ENCODE results near the gene DISC1. TPM values are rescaled to one million over a fixed set of nuclear protein-coding genes. Genes with fewer than 3 reads are reported as not detected.
"Not testable (repeated sequence)": the region's sequence is repeated elsewhere in the genome, so short reads cannot be mapped to it uniquely, and the experiment has no call there.

DISC1 gene
- total RNA-seq, 4 donors from 2014 or later: 9.6 to 27.9 (median 13.0) TPM

DNA sequence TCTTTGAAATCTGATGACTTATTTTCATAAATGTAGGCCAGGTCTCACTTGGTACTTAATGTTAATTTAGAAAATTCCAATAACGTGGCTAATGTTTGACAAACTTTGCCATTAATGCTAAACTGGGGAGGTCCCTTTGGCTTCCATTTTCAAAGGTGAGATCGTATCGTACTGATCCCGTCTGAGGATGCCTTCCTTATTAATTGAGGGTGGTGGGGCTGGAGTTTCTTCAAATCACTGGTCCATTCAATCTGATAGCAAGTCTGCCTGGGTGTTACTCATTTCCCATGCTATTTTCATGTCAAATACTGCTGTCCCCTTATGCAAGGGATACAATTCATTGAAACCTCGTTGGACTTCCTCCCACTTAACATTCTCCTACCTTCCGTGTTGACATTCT, 327.1 kb downstream of the DISC1 start:
- ATAC-seq (ENCODE audit: low FRiP score): no peak
- TF ChIP-seq, protein P1, sequence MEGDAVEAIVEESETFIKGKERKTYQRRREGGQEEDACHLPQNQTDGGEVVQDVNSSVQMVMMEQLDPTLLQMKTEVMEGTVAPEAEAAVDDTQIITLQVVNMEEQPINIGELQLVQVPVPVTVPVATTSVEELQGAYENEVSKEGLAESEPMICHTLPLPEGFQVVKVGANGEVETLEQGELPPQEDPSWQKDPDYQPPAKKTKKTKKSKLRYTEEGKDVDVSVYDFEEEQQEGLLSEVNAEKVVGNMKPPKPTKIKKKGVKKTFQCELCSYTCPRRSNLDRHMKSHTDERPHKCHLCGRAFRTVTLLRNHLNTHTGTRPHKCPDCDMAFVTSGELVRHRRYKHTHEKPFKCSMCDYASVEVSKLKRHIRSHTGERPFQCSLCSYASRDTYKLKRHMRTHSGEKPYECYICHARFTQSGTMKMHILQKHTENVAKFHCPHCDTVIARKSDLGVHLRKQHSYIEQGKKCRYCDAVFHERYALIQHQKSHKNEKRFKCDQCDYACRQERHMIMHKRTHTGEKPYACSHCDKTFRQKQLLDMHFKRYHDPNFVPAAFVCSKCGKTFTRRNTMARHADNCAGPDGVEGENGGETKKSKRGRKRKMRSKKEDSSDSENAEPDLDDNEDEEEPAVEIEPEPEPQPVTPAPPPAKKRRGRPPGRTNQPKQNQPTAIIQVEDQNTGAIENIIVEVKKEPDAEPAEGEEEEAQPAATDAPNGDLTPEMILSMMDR (IDR thresholded peaks at IDR 0.05): no peak

DNA sequence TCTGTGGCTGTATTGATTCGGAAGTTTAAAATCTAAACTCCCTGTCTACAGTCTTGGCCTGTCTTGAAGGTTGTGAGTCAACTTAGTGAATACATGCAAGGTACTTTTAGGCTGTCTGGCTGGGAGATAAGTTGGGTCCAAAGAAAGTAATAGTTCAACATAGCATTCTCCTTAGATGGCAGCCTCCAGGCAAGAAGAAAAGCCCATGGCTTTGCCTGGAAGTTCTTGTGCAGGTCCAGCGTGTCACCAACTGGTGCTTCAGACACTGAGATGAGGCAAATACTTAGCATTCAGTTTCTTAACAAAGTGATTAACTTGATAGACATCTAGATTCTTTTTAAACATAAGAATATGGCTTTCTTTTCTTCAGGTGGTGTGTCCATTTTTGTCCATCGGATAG, 328.2 kb downstream of the DISC1 start:
- DNase-seq (ENCODE audit: low spot score) (no peak), ATAC-seq (ENCODE audit: low FRiP score) (no peak)
- TF ChIP-seq, protein P1 (IDR thresholded peaks at IDR 0.05): no peak

More for the DNA sequence above, 327.1 kb downstream of the DISC1 start:
- DNase-seq (ENCODE audit: low spot score): no peak

DNA sequence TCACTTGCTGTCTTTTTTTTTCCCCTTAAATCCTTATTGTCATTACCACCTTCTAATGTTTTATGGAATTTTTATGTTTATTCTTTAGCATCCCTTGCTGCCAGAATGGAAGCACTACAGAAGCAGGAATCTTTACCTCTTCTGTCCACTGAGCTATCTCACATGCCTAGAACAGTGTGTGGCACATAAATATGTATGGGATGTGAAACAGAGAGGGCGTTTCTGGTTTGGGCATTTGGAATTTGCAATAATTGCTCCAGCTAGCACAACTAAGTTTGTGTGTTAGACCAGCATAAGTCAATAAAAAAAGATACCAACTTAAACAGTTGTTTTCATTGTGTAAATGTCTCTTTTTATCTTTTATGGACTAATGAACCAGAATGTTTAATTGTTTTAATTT, 330.8 kb downstream of the DISC1 start:
- TF ChIP-seq, protein P1 (IDR thresholded peaks at IDR 0.05): no peak
- ATAC-seq (ENCODE audit: low FRiP score): no peak

DNA sequence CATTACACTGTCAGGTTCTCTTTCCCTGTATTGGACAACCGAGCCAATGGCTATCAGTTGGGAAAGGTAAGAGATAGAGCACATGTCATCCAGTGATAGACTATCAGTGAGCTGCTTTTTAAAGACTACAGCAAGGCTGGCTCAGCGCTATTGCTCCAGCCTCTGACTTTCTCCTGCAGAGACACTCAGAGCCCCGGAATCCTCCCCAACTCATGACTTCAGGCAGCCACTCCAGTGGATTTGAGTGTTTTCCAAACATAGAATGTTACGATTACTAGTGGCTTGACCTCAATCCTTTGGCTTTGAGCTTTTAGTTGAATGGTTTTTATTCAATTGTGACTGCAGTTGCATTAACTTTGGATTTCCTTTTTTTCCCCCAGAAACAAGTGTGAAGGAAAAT, 331.9 kb downstream of the DISC1 start:
- no peak for DNase-seq (ENCODE audit: low spot score)
- ATAC-seq (ENCODE audit: low FRiP score): no peak
- TF ChIP-seq, protein P1 (IDR thresholded peaks at IDR 0.05): no peak

More for the DNA sequence above, 330.8 kb downstream of the DISC1 start:
- DNase-seq (ENCODE audit: low spot score): no peak

DNA sequence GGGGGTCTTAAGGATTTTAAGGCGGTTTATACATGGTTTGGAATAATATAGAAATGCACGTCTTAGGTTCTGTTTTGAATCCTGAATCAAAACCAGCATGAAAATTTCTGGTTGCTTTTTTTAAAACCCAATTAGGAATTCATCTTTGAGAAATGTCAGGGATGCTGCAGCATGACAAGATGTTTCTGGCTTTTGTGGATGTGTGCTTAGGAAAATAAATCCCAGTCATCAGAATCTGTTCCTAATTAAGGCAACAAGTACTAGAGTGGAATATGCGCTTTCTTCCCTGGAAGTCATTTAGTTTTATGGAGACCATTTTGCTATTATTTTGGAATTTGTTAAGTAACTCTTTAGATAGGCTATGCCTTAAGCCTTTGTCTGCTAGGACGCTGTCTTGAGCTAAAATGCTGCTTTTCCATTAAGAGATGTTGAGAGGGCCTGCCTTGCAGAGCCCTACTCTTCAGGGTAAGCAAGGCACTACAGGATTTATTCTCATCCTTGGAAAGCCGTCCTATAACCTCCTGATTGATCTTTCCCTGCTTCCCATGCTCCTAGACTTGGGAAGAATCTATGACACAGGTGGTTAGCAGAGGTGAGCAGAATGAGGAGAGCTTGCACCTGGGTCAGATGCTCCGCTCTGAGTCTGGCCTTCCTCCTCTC, 332.8 kb downstream of the DISC1 start:
- no peak for DNase-seq (ENCODE audit: low spot score)
- TF ChIP-seq, protein P1 (IDR thresholded peaks at IDR 0.05): no peak
- no peak for ATAC-seq (ENCODE audit: low FRiP score)

DNA sequence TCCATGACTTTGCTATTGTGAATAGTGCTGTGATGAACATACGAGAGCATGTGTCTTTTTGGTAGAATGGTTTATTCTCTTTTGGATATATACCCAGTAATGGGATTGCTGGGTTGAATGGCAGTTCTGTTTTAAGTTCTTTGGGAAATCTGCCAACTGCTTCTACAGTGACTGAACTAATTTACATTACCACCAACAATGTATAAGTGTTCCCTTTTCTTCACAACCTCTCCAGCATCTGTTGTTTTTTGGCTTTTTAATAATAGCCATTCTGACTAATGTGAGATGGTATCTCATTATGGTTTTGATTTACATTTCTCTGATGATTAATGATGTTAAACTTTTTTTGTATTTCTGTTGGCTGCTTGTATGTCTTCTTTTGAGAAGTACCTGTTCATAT, 335.2 kb downstream of the DISC1 start:
- DNase-seq (ENCODE audit: low spot score); ATAC-seq (ENCODE audit: low FRiP score): not testable (repeated sequence)

DNA sequence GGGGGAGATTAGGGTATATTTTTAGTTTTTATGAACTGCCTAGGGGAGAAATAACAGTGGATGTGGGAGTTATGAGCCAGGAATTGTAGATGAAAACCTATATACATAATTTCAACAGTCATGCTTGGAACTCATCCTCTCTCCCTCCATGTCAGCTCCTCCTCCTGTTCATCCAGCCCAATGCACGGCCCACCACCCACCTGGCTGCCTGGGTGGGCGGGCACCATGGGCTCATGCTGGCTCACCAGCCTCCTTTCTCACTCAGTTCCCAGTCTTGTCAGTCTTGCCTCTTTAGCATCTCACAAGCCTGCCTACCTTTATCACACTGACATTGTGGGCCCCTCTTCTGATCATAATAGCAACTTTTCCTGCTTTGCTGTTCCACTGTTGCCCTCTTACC, 336.0 kb downstream of the DISC1 start:
- ATAC-seq (ENCODE audit: low FRiP score) (no peak), DNase-seq (ENCODE audit: low spot score) (no peak)
- TF ChIP-seq, protein P1 (IDR thresholded peaks at IDR 0.05): no peak

Data from omental fat pad (tissue), 4 donors.